ENCODE data around the gene RPN1.
"Not testable (repeated sequence)": the region's sequence is repeated elsewhere in the genome, so short reads cannot be mapped to it uniquely, and the experiment has no call there.

The RPN1 gene

GRCh38 chr3:128650096-128651050, at the start of gene RPN1:
TSS of gene RPN1 (minus strand) at chr3:128650818. CDS start at chr3:128650800, 18 bp downstream.
- DNase-seq, result peak; percentile 95

- no peak for DNase-seq
These were observed 47.8 kb upstream of the RPN1 start for GRCh38 chr3:128698211-128699047.

GRCh38 chr3:128697341-128697740, 46.7 kb upstream of the RPN1 start:
- DNase-seq, result no peak

GRCh38 chr3:128693696-128694095, 43.1 kb upstream of the RPN1 start:
- no peak for DNase-seq

GRCh38 chr3:128689060-128689459, 38.4 kb upstream of the RPN1 start:
- DNase-seq, result no peak

GRCh38 chr3:128686465-128686864, 35.8 kb upstream of the RPN1 start:
- no peak for DNase-seq

- no peak for DNase-seq
These were observed 34.5 kb upstream of the RPN1 start for GRCh38 chr3:128684986-128685726.

GRCh38 chr3:128683957-128684356, 33.3 kb upstream of the RPN1 start:
- DNase-seq, result no peak

GRCh38 chr3:128681369-128681829, 30.8 kb upstream of the RPN1 start:
- DNase-seq, result no peak

- peak; percentile 99 for DNase-seq
These were observed 30.2 kb upstream of the RPN1 start for GRCh38 chr3:128680603-128681368.

- no peak for DNase-seq
These were observed 28.7 kb upstream of the RPN1 start for GRCh38 chr3:128679338-128679737.

GRCh38 chr3:128675802-128676201, 25.2 kb upstream of the RPN1 start:
- DNase-seq, result not testable (repeated sequence)

- DNase-seq, result no peak
These were observed 23.7 kb upstream of the RPN1 start for GRCh38 chr3:128674161-128674784.

GRCh38 chr3:128667641-128668040, 17.0 kb upstream of the RPN1 start:
- no peak for DNase-seq

GRCh38 chr3:128665362-128666021, 14.9 kb upstream of the RPN1 start:
- no peak for DNase-seq

- DNase-seq, result no peak
These were observed 12.5 kb upstream of the RPN1 start for GRCh38 chr3:128663151-128663550.

GRCh38 chr3:128655531-128655930, 4.9 kb upstream of the RPN1 start:
- DNase-seq, result no peak

GRCh38 chr3:128653993-128654805, 3.6 kb upstream of the RPN1 start:
- DNase-seq, result not testable (repeated sequence)

GRCh38 chr3:128653383-128653992, 2.9 kb upstream of the RPN1 start:
- peak; percentile 29 for DNase-seq
